GM12873 (cell line): ENCODE data around the gene FAM120A.

ENCODE experiments used
- CTCF ChIP-seq: IDR thresholded peaks from 2 replicates; pipeline ENCODE4 v1.5.1; 2012; ENCODE audit warnings: low read depth, mild to moderate bottlenecking, moderate library complexity, low read length, control low read depth; ENCODE audit not compliant: insufficient read depth; ENCODE audit errors: missing control alignments

FAM120A gene

GRCh38 chr9:93436655-93437407 is 14.7 kb upstream of the FAM120A start:
- TF ChIP-seq CTCF, result no peak

- no peak for TF ChIP-seq CTCF
These were observed 13.5 kb upstream of the FAM120A start for GRCh38 chr9:93437996-93438395.

GRCh38 chr9:93440896-93441580 is 10.4 kb upstream of the FAM120A start:
- no peak for TF ChIP-seq CTCF

GRCh38 chr9:93446073-93446472 is 5.4 kb upstream of the FAM120A start:
- TF ChIP-seq CTCF, result no peak

- no peak for TF ChIP-seq CTCF
These were observed 3.8 kb upstream of the FAM120A start for GRCh38 chr9:93447655-93448054.

GRCh38 chr9:93451849-93452709 is 594 bp downstream of the FAM120A start:
- peak; percentile 25 for TF ChIP-seq CTCF

- no peak for TF ChIP-seq CTCF
These were observed 1.2 kb downstream of the FAM120A start for GRCh38 chr9:93452710-93453046.
